ENCODE data around the gene ROM1. TPM values are rescaled to one million over a fixed set of nuclear protein-coding genes. Genes with fewer than 3 reads are reported as not detected.

The ROM1 gene
- polyA plus RNA-seq, 1 donor (not counting 4 experiments of a cell fraction or from before 2014, with no cell fraction given): 1.5 TPM

- Histone ChIP-seq H3K9me3 (ENCODE audit: control insufficient read depth, low read depth, low read length) (no peaks in the 10 kb centered on the region), H3K36me3 (ENCODE audit: control insufficient read depth in 2 of 2, extremely low read depth in 1 of 2, insufficient read depth in 2 of 2, low read length in 2 of 2) (peaks cover 11 to 21% of the 10 kb centered on the region in 2 experiments), H3K79me2 (ENCODE audit: control insufficient read depth, insufficient read depth, low read length) (no peaks in the 10 kb centered on the region), H3K4me3 (ENCODE audit: control insufficient read depth in 2 of 3, extremely low read depth in 1 of 3, insufficient read depth in 2 of 3, low read depth in 1 of 3, low read length in 3 of 3) (no peak overlapping the region), H4K20me1 (ENCODE audit: control insufficient read depth, extremely low read depth, insufficient read depth, low read length) (no peaks in the 10 kb centered on the region), H3K27me3 (ENCODE audit: control insufficient read depth, extremely low read depth, insufficient read depth, low read length) (no peaks in the 10 kb centered on the region), H3K27ac (ENCODE audit: control insufficient read depth, insufficient read depth, low read length) (no peak overlapping the region), H2AFZ (ENCODE audit: control insufficient read depth, low read length) (no peak overlapping the region), H3K9me1 (ENCODE audit: control insufficient read depth, extremely low read depth, insufficient read depth, low read length) (no peaks in the 10 kb centered on the region), H3K4me2 (ENCODE audit: control insufficient read depth, extremely low read depth, insufficient read depth, low read depth, low read length) (no peak overlapping the region), H3K4me1 (ENCODE audit: control insufficient read depth, extremely low read depth, insufficient read depth, low read length) (peaks cover 20% of the 10 kb centered on the region), H3K9ac (ENCODE audit: control insufficient read depth, extremely low read depth, insufficient read depth, low read length) (no peak overlapping the region)
- DNase-seq (ENCODE audit: low read depth, low spot score) (no peak), FAIRE-seq (no peak)
- dilution Hi-C loops (cut with MboI; ENCODE audit: extremely low pct_ligation_motif_present, low sequenced_read_pairs): no loop called here
- no peak for TF ChIP-seq CTCF (optimal IDR thresholded peaks at IDR 0.05 in 1 of 3, IDR thresholded peaks at IDR 0.05 in 1 of 3, conservative IDR thresholded peaks at IDR 0.05 in 1 of 3; ENCODE audit: extremely low read depth in 1 of 3, insufficient read depth in 2 of 3, low read length in 3 of 3)
- no peak for TF ChIP-seq EZH2 (IDR thresholded peaks at IDR 0.05; ENCODE audit: low read length)
Measured at GRCh38 chr11:62613291-62613778, 278 bp downstream of the ROM1 start.

GRCh38 chr11:62614275-62614674 lies 1.2 kb downstream of the ROM1 start:
- no peaks in the 10 kb centered on the region for H3K79me2 ChIP-seq (ENCODE audit: control insufficient read depth, insufficient read depth, low read length)
- peaks cover 8 to 18% of the 10 kb centered on the region in 2 experiments for H3K36me3 ChIP-seq (ENCODE audit: control insufficient read depth in 2 of 2, extremely low read depth in 1 of 2, insufficient read depth in 2 of 2, low read length in 2 of 2)
- H3K27me3 ChIP-seq (ENCODE audit: control insufficient read depth, extremely low read depth, insufficient read depth, low read length): no peaks in the 10 kb centered on the region
- H3K27ac ChIP-seq (ENCODE audit: control insufficient read depth, insufficient read depth, low read length): no peak overlapping the region
- H3K9me1 ChIP-seq (ENCODE audit: control insufficient read depth, extremely low read depth, insufficient read depth, low read length): no peaks in the 10 kb centered on the region
- dilution Hi-C loops (cut with MboI; ENCODE audit: extremely low pct_ligation_motif_present, low sequenced_read_pairs): no loop called here
- no peak for TF ChIP-seq EZH2 (IDR thresholded peaks at IDR 0.05; ENCODE audit: low read length)
- TF ChIP-seq CTCF (optimal IDR thresholded peaks at IDR 0.05 in 1 of 3, IDR thresholded peaks at IDR 0.05 in 1 of 3, conservative IDR thresholded peaks at IDR 0.05 in 1 of 3; ENCODE audit: extremely low read depth in 1 of 3, insufficient read depth in 2 of 3, low read length in 3 of 3): no peak
- FAIRE-seq (peak; percentile 82), DNase-seq (ENCODE audit: low read depth, low spot score) (no peak)
- no peak overlapping the region for H2AFZ ChIP-seq (ENCODE audit: control insufficient read depth, low read length)
- no peaks in the 10 kb centered on the region for H3K9me3 ChIP-seq (ENCODE audit: control insufficient read depth, low read depth, low read length)
- no peak overlapping the region for H3K9ac ChIP-seq (ENCODE audit: control insufficient read depth, extremely low read depth, insufficient read depth, low read length)
- H3K4me2 ChIP-seq (ENCODE audit: control insufficient read depth, extremely low read depth, insufficient read depth, low read depth, low read length): no peak overlapping the region
- no peak overlapping the region for H3K4me3 ChIP-seq (ENCODE audit: control insufficient read depth in 2 of 3, extremely low read depth in 1 of 3, insufficient read depth in 2 of 3, low read depth in 1 of 3, low read length in 3 of 3)
- H3K4me1 ChIP-seq (ENCODE audit: control insufficient read depth, extremely low read depth, insufficient read depth, low read length): peaks cover 22% of the 10 kb centered on the region
- no peaks in the 10 kb centered on the region for H4K20me1 ChIP-seq (ENCODE audit: control insufficient read depth, extremely low read depth, insufficient read depth, low read length)

Measured in keratinocyte (primary cell).